ENCODE results near the gene RPP14. TPM values are rescaled to one million over a fixed set of nuclear protein-coding genes. Genes with fewer than 3 reads are reported as not detected.

The RPP14 gene
- total and polyA plus RNA-seq, 2 of the 4 experiments (the other 2 are of a cell fraction) = 6.6 to 7.8 TPM

GRCh38 chr3:58324391-58325390 is 18.6 kb downstream of the RPP14 start (continued):
- TF ChIP-seq SMC3 (IDR thresholded peaks at IDR 0.05; ENCODE audit: low read depth, low read length) (no peak), FOS (IDR thresholded peaks at IDR 0.05; ENCODE audit: low read depth, low read length) (no peak), RAD21 (IDR thresholded peaks at IDR 0.05; ENCODE audit: low read length) (no peak), RFX5 (IDR thresholded peaks at IDR 0.05; ENCODE audit: low read depth, low read length) (no peak)
